GM18520 (cell line): ENCODE measurements around the gene PRAMEF12.
"Not testable (repeated sequence)": the region's sequence is repeated elsewhere in the genome, so short reads cannot be mapped to it uniquely, and the experiment has no call there.

Experiments used
- ATAC-seq: cut with Tn5 transposase; IDR thresholded peaks from one replicate; pipeline ENCODE4 v1.9.1; 2021; ENCODE audit not compliant: unreplicated experiment

The PRAMEF12 gene

GRCh38 chr1:12773438-12773837 is at the start of gene PRAMEF12:
Gene PRAMEF12 (plus strand): TSS chr1:12773738. CDS start chr1:12774868, 1,130 bp downstream.
- no peak for ATAC-seq

GRCh38 chr1:12728391-12728790 is 45.1 kb upstream of the PRAMEF12 start:
- no peak for ATAC-seq

- ATAC-seq, result no peak
Measured at GRCh38 chr1:12730156-12730555, 43.4 kb upstream of the PRAMEF12 start.

- ATAC-seq, result not testable (repeated sequence)
Measured at GRCh38 chr1:12731084-12731483, 42.5 kb upstream of the PRAMEF12 start.

- ATAC-seq, result no peak
Measured at GRCh38 chr1:12734651-12735050, 38.9 kb upstream of the PRAMEF12 start.

- ATAC-seq, result no peak
Measured at GRCh38 chr1:12738934-12739333, 34.6 kb upstream of the PRAMEF12 start.

GRCh38 chr1:12739613-12740012 is 33.9 kb upstream of the PRAMEF12 start:
- ATAC-seq, result no peak

- ATAC-seq, result no peak
Measured at GRCh38 chr1:12741946-12742345, 31.6 kb upstream of the PRAMEF12 start.

- no peak for ATAC-seq
Measured at GRCh38 chr1:12745126-12745991, 28.2 kb upstream of the PRAMEF12 start.

- ATAC-seq, result no peak
Measured at GRCh38 chr1:12745992-12746323, 27.6 kb upstream of the PRAMEF12 start, which contains the start of gene CFAP107. Gene CFAP107 (plus strand): TSS chr1:12746200. CDS start chr1:12746431, 231 bp downstream.

GRCh38 chr1:12748778-12749355 is 24.7 kb upstream of the PRAMEF12 start:
- ATAC-seq, result no peak

GRCh38 chr1:12754738-12755137 is 18.8 kb upstream of the PRAMEF12 start:
- ATAC-seq, result no peak

GRCh38 chr1:12756273-12756672 is 17.3 kb upstream of the PRAMEF12 start:
- no peak for ATAC-seq

- no peak for ATAC-seq
Measured at GRCh38 chr1:12756768-12757413, 16.6 kb upstream of the PRAMEF12 start.

- no peak for ATAC-seq
Measured at GRCh38 chr1:12757836-12758235, 15.7 kb upstream of the PRAMEF12 start.

- ATAC-seq, result no peak
Measured at GRCh38 chr1:12760256-12760795, 13.2 kb upstream of the PRAMEF12 start.

- no peak for ATAC-seq
Measured at GRCh38 chr1:12761781-12762180, 11.8 kb upstream of the PRAMEF12 start.

- ATAC-seq, result no peak
Measured at GRCh38 chr1:12762766-12763165, 10.8 kb upstream of the PRAMEF12 start.

GRCh38 chr1:12763479-12763878 is 10.1 kb upstream of the PRAMEF12 start:
- ATAC-seq, result no peak

GRCh38 chr1:12764016-12764415 is 9.5 kb upstream of the PRAMEF12 start:
- no peak for ATAC-seq

GRCh38 chr1:12769031-12769430 is 4.5 kb upstream of the PRAMEF12 start:
- no peak for ATAC-seq
